Coronary artery (tissue), 2 donors: ENCODE measurements around the gene DACT2.

Experiments used
- DNase-seq: peaks from one replicate; pipeline ENCODE4 v3.0.0-alpha.2; 2017; ENCODE audit warnings: low spot score
- H3K27ac ChIP-seq, 2 donors: fragments of 200-600 bp; sonication (generic); one replicate each; pipeline ENCODE4 v1.5.1; 2016 to 2019
- H3K4me3 ChIP-seq: fragments of 200-600 bp; sonication (generic); 2 replicates; pipeline ENCODE4 v1.5.1; 2016; ENCODE audit warnings: mild to moderate bottlenecking, moderate library complexity
- CTCF ChIP-seq: fragments of 200-600 bp; sonication (generic); IDR thresholded peaks from one replicate; pipeline ENCODE4 v1.5.1; 2019; ENCODE audit warnings: antibody characterized with exemption

Gene DACT2

DNA sequence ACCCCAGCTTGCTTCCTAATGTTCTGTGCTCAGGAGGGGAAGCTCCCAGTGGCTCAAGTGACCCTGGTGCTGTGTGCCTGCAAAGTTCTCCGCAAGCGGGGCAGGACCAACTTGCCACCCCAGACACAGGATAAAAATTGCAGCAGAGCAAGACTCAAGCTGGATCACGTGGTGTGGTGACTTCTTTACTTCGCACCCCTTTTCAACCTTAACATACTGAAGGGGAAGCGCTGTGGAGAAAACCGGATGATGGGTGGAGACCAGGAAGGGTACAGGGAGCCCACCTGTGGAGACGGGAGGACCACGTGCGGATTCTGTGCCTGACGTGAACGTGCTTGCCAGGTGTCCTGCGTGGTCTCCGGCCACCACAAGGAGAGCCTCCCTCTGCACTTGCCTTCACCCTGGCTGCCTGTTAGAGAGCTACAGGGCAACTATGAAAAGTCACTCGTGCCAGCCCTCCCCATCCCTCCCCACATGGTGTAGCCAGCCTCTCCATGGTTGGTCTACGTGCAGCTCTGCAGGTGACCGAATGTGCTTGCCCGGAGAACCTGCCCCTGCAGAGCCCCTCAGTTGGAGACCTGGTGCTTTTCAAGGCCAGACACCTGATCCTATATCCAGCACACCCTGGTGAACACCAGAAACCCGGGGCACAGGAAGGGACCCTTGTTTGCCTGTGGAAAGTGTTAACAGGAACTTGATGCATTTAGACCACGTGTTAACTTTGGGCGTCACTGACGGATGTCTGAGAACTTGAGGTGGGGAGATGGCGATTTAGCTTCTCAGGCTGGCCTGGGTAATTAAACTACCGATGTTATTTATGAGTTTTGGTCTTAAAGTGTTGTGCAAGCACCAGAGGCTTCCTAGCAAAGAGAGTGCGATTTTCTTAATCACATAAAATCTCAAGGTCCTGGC is 23.9 kb upstream of the DACT2 start:
- DNase-seq: no peak
- no peak for TF ChIP-seq CTCF

GRCh38 chr6:168342636-168343035 is 23.1 kb upstream of the DACT2 start:
- no peak overlapping the region for H3K27ac ChIP-seq
- no peak overlapping the region for H3K4me3 ChIP-seq
- no peak for TF ChIP-seq CTCF
- no peak for DNase-seq

More for the DNA sequence above, 23.9 kb upstream of the DACT2 start:
- H3K27ac ChIP-seq: no peak overlapping the region
- no peak overlapping the region for H3K4me3 ChIP-seq

GRCh38 chr6:168341280-168341900 is 21.8 kb upstream of the DACT2 start:
- DNase-seq: no peak
- H3K4me3 ChIP-seq: no peak overlapping the region
- TF ChIP-seq CTCF: no peak
- H3K27ac ChIP-seq: no peak overlapping the region

- H3K27ac ChIP-seq: no peak overlapping the region
- TF ChIP-seq CTCF: no peak
- H3K4me3 ChIP-seq: no peak overlapping the region
- no peak for DNase-seq
These were observed 21.2 kb upstream of the DACT2 start for GRCh38 chr6:168340819-168341218.

DNA sequence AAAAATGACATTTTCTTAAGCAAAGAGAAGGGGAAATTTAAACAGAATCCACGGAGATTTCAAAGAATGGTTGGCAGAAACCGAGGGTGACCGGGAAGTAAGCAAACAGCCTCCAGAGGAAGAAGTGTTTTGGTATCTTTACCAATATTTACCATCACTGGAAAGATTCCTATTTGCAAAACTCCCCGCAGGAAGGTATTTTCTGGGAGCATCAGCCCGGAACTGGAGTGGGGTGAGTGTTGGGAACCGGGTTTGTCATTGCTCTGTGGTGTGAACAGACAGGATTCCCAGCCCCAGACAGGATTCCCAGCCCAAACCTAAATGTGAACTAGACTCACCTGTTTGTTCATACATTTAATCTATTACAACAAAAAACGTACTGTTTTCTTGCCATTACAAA is 19.2 kb upstream of the DACT2 start:
- Histone ChIP-seq H3K27ac (no peak overlapping the region), H3K4me3 (no peak overlapping the region)
- no peak for TF ChIP-seq CTCF
- DNase-seq: no peak

DNA sequence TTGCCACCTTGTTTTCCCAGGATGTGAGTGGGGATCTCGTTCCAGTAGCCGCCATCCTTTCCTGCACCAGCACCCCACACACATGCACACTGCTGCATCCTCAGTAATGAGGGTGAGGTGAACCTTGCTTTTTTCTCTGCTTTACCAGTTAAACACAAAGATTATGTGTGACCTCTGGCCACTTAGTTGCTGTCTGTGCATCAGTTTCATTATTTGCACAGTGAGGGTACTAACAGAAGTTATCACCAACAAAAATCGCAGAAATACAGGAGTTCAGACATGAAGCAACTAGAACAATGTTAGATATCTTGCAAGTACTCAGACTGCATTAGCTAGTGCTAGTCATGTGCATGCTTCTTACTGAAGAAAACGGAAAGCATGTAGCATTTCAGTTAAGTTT is 17.4 kb upstream of the DACT2 start:
- Histone ChIP-seq H3K4me3 (no peak overlapping the region), H3K27ac (no peak overlapping the region)
- no peak for DNase-seq
- no peak for TF ChIP-seq CTCF

DNA sequence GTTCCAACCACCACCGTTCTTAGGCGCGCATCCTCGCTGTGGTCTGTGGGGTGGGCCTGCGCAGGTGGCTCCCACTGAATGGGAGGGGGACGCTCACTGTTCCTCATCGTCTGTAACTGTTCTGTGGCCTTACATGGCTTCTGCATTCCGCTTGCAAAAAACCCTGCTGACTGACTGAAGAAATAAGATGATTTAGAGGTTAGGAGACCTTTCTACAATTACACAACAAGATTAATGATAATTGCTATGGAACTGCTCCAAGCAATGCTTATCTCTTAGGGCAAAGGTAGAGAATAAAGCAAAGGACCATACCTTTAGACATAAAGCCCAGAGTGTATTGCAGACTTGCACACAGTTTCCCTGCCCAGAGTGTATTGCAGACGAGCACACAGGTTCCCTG is 14.4 kb upstream of the DACT2 start:
- no peak overlapping the region for H3K4me3 ChIP-seq
- DNase-seq: no peak
- TF ChIP-seq CTCF: no peak
- no peak overlapping the region for H3K27ac ChIP-seq
